Measurements from ENCODE around the gene SLC23A3. TPM values are rescaled to one million over a fixed set of nuclear protein-coding genes. Genes with fewer than 3 reads are reported as not detected.

The SLC23A3 gene
- total RNA-seq, 2 experiments from 2014 or later: 1.1 to 1.6 TPM

GRCh38 chr2:219173176-219173575, 3.3 kb upstream of the SLC23A3 start:
- CTCF ChIA-PET: interaction anchor here (1.0 to 9.4 kb wide), 11 partner anchors 10 to 126 kb away, joined by 4 to 98 read pairs (median 12); partner anchors contain the start of genes ABCB6, ANKZF1, ATG9A and GLB1L
- ATAC-seq (no peak), DNase-seq (no peak)
- Mint-ChIP-seq H3K36me3 (ENCODE audit: low read depth) (peaks cover 14% of the 10 kb centered on the region), H3K4me1 (ENCODE audit: low read depth) (peaks cover 34% of the 10 kb centered on the region), H3K27ac (no peak overlapping the region), H3K4me3 (no peak overlapping the region), H3K9me3 (no peaks in the 10 kb centered on the region), H3K27me3 (no peaks in the 10 kb centered on the region)
- no peak for TF ChIP-seq CTCF (IDR thresholded peaks at IDR 0.05)
- intact Hi-C loops (cut with micrococcal nuclease): loop anchor here (5.0 kb wide), 1 partner anchor 34 kb away; the partner anchor contains the start of gene ZFAND2B
- POLR2A ChIA-PET: interaction anchor here (1.2 to 1.7 kb wide), 4 partner anchors 27 to 76 kb away, joined by 3 to 10 read pairs (median 6); partner anchors contain the start of genes ANKZF1 and ATG9A

GRCh38 chr2:219172231-219173154, 2.7 kb upstream of the SLC23A3 start:
- H3K36me3 Mint-ChIP-seq (ENCODE audit: low read depth): peaks cover 12% of the 10 kb centered on the region
- POLR2A ChIA-PET: interaction anchor here (1.1 to 1.7 kb wide), 9 partner anchors 8 to 76 kb away, joined by 3 to 10 read pairs (median 5); partner anchors contain the start of genes ANKZF1 and ATG9A
- H3K4me1 Mint-ChIP-seq (ENCODE audit: low read depth): peaks cover 34% of the 10 kb centered on the region
- H3K4me3 Mint-ChIP-seq: no peak overlapping the region
- DNase-seq (no peak), ATAC-seq (no peak)
- no peaks in the 10 kb centered on the region for H3K27me3 Mint-ChIP-seq
- no peaks in the 10 kb centered on the region for H3K9me3 Mint-ChIP-seq
- no peak for TF ChIP-seq CTCF (IDR thresholded peaks at IDR 0.05)
- no peak overlapping the region for H3K27ac Mint-ChIP-seq
- CTCF ChIA-PET: interaction anchor here (0.9 to 9.4 kb wide), 18 partner anchors 9 to 192 kb away, joined by 3 to 98 read pairs (median 8); partner anchors contain the start of genes ABCB6, ANKZF1, ATG9A and DNAJB2
- intact Hi-C loops (cut with micrococcal nuclease): loop anchor here (5.0 kb wide), 1 partner anchor 35 kb away; the partner anchor contains the start of gene ZFAND2B

- Mint-ChIP-seq H3K9me3 (no peaks in the 10 kb centered on the region), H3K4me1 (ENCODE audit: low read depth) (peaks cover 34% of the 10 kb centered on the region), H3K27me3 (no peaks in the 10 kb centered on the region), H3K4me3 (no peak overlapping the region), H3K27ac (no peak overlapping the region), H3K36me3 (ENCODE audit: low read depth) (peaks cover 14% of the 10 kb centered on the region)
- peak; percentile 94 for TF ChIP-seq CTCF (IDR thresholded peaks at IDR 0.05)
- peak; percentile 42 for DNase-seq
- intact Hi-C loops (cut with micrococcal nuclease): loop anchor here (5.0 kb wide), 1 partner anchor 36 kb away; the partner anchor contains the start of gene ZFAND2B
- ChIA-PET POLR2A (interaction anchor here (0.6 to 1.7 kb wide), 8 partner anchors 9 to 73 kb away, joined by 3 to 7 read pairs (median 4); no protein-coding TSS in a partner anchor), CTCF (interaction anchor here (0.9 to 9.4 kb wide), 28 partner anchors 10 to 191 kb away, joined by 3 to 98 read pairs (median 6); partner anchors contain the start of genes ABCB6, ANKZF1, ATG9A and DNAJB2)
- ATAC-seq: peak; percentile 53
These were observed 1.4 kb upstream of the SLC23A3 start for GRCh38 chr2:219171231-219171651.

GRCh38 chr2:219168932-219169331, 897 bp downstream of the SLC23A3 start:
- H3K27ac Mint-ChIP-seq: no peak overlapping the region
- ChIA-PET CTCF (interaction anchor here (9.4 kb wide), 1 partner anchor 10 kb away, joined by 98 read pairs; the partner anchor contains the start of gene NHEJ1), POLR2A (interaction anchor here (1.0 kb wide), 1 partner anchor 50 kb away, joined by 3 read pairs; the partner anchor contains the start of gene ABCB6)
- no peak for DNase-seq
- peaks cover 7% of the 10 kb centered on the region for H3K36me3 Mint-ChIP-seq (ENCODE audit: low read depth)
- H3K9me3 Mint-ChIP-seq: no peaks in the 10 kb centered on the region
- no peak for TF ChIP-seq CTCF (IDR thresholded peaks at IDR 0.05)
- no peak overlapping the region for H3K4me3 Mint-ChIP-seq
- ATAC-seq: no peak
- H3K27me3 Mint-ChIP-seq: no peaks in the 10 kb centered on the region
- intact Hi-C loops (cut with micrococcal nuclease): no loop called here
- H3K4me1 Mint-ChIP-seq (ENCODE audit: low read depth): peaks cover 14% of the 10 kb centered on the region
